IMR-90 (cell line): ENCODE measurements around the gene GALNT14. TPM values are rescaled to one million over a fixed set of nuclear protein-coding genes. Genes with fewer than 3 reads are reported as not detected.

ENCODE experiments used
- ATAC-seq: fragments of 200-7000 bp; cut with Tn5 transposase; 2 replicates; pipeline ENCODE4 v1.9.1; 2020; ENCODE audit warnings: low read depth, mild to moderate bottlenecking, moderate library complexity
- BruUV-seq: library from RNA; stranded (reverse); fragments of 400-500 nt; replicated peaks from 2 replicates; lab custom pipeline; 2021; lab: Mats Ljungman, UMichigan
- CTCF ChIA-PET: fragments of 300-600 bp; formaldehyde crosslinking; extraction: SDS; loops from one replicate; lab custom pipeline; 2021; ENCODE audit warnings: antibody characterized with exemption; lab: Yijun Ruan, JAX
- POLR2A ChIA-PET: fragments of 300-600 bp; sonication (Branson Sonifier 250); formaldehyde crosslinking; loops from one replicate; lab custom pipeline; 2022; ENCODE audit warnings: antibody characterized with exemption; ENCODE audit not compliant: unreplicated experiment; lab: Charles Lee
- DNase-seq: peaks from one replicate; pipeline ENCODE4 v3.0.0; 2013
- H2AFZ ChIP-seq: replicated peaks from 2 replicates; pipeline ENCODE3; 2013; ENCODE audit warnings: low read length, mild to moderate bottlenecking; ENCODE audit not compliant: poor library complexity
- H2AK5ac ChIP-seq: 2 replicates; pipeline ENCODE4 v1.6.1; 2013; ENCODE audit warnings: low read depth, low read length, inconsistent platforms
- H2AK9ac ChIP-seq: replicated peaks from 2 replicates; pipeline ENCODE3; 2013; ENCODE audit warnings: mild to moderate bottlenecking, low read depth, low read length, moderate library complexity; ENCODE audit not compliant: poor library complexity
- H2BK120ac ChIP-seq: 2 replicates; pipeline ENCODE4 v1.6.1; 2013; ENCODE audit warnings: low read depth, low read length, inconsistent platforms
- H2BK15ac ChIP-seq: 3 replicates; pipeline ENCODE4 v1.6.1; 2013; ENCODE audit warnings: low read depth, low read length, inconsistent platforms
- H2BK20ac ChIP-seq: 2 replicates; pipeline ENCODE4 v1.6.1; 2013; ENCODE audit warnings: low read depth, mild to moderate bottlenecking, inconsistent platforms, low read length, moderate library complexity
- H2BK5ac ChIP-seq: 2 replicates; pipeline ENCODE4 v1.6.1; 2013; ENCODE audit warnings: mild to moderate bottlenecking, low read depth, low read length, inconsistent platforms; ENCODE audit not compliant: poor library complexity, severe bottlenecking
- H3K14ac ChIP-seq: replicated peaks from 2 replicates; pipeline ENCODE4 v1.6.1; 2013; ENCODE audit warnings: low read depth, low read length, inconsistent platforms
- H3K18ac ChIP-seq: 2 replicates; pipeline ENCODE4 v1.6.1; 2013; ENCODE audit warnings: low read depth, low read length, control low read depth
- H3K23ac ChIP-seq: 2 replicates; pipeline ENCODE4 v1.6.1; 2013; ENCODE audit warnings: low read depth, low read length, inconsistent platforms
- H3K27ac ChIP-seq: 2 replicates; pipeline ENCODE4 v1.5.1; 2013; ENCODE audit warnings: mild to moderate bottlenecking, control low read depth, low read length; ENCODE audit not compliant: insufficient read depth
- H3K27me3 ChIP-seq: 2 replicates; pipeline ENCODE4 v1.6.1; 2013; ENCODE audit warnings: low read length; ENCODE audit not compliant: control insufficient read depth, insufficient read depth
- H3K36me3 ChIP-seq: 2 replicates; pipeline ENCODE4 v1.6.1; 2013; ENCODE audit warnings: low read length, mixed read lengths; ENCODE audit not compliant: control insufficient read depth, insufficient read depth
- H3K4ac ChIP-seq: 2 replicates; pipeline ENCODE4 v1.6.1; 2013; ENCODE audit warnings: low read depth, low read length, inconsistent platforms
- H3K4me1 ChIP-seq: 2 replicates; pipeline ENCODE4 v1.6.1; 2013; ENCODE audit warnings: low read length, mixed read lengths; ENCODE audit not compliant: control insufficient read depth, insufficient read depth
- H3K4me2 ChIP-seq: 2 replicates; pipeline ENCODE4 v1.6.1; 2013; ENCODE audit warnings: low read depth, mild to moderate bottlenecking, control low read depth, low read length, moderate library complexity
- H3K4me3 ChIP-seq: 2 replicates; pipeline ENCODE4 v1.5.1; 2013; ENCODE audit warnings: low read depth, mild to moderate bottlenecking, control low read depth, low read length, moderate library complexity; ENCODE audit not compliant: insufficient read depth
- H3K56ac ChIP-seq: 2 replicates; pipeline ENCODE4 v1.6.1; 2013; ENCODE audit warnings: low read length, inconsistent platforms; ENCODE audit not compliant: insufficient read depth; ENCODE audit errors: extremely low read depth
- H3K79me1 ChIP-seq, 2 experiments: 2 replicates each; pipeline ENCODE4 v1.6.1; 2013; ENCODE audit warnings: low read length in 2 of 2, inconsistent platforms in 1 of 2, low read depth in 1 of 2
- H3K9ac ChIP-seq: 2 replicates; pipeline ENCODE4 v1.6.1; 2013; ENCODE audit warnings: low read depth, low read length, control low read depth
- H3K9me1 ChIP-seq: 2 replicates; pipeline ENCODE4 v1.6.1; 2013; ENCODE audit warnings: low read length, inconsistent platforms; ENCODE audit not compliant: insufficient read depth
- H3K9me3 ChIP-seq: 2 replicates; pipeline ENCODE4 v1.6.1; 2013; ENCODE audit warnings: low read length; ENCODE audit not compliant: control insufficient read depth, insufficient read depth
- H4K20me1 ChIP-seq: 2 replicates; pipeline ENCODE4 v1.6.1; 2013; ENCODE audit warnings: low read length, inconsistent platforms; ENCODE audit not compliant: insufficient read depth
- H4K5ac ChIP-seq: 2 replicates; pipeline ENCODE4 v1.6.1; 2013; ENCODE audit warnings: mild to moderate bottlenecking, low read depth, low read length, control low read depth
- H4K8ac ChIP-seq, 2 experiments: 2 replicates each; pipeline ENCODE4 v1.6.1; 2013; ENCODE audit warnings: low read depth in 2 of 2, low read length in 2 of 2, control low read depth in 1 of 2, inconsistent platforms in 1 of 2
- H4K91ac ChIP-seq: 2 replicates; pipeline ENCODE4 v1.6.1; 2013; ENCODE audit warnings: low read depth, low read length, inconsistent platforms; ENCODE audit not compliant: insufficient read depth
- BHLHE40 ChIP-seq: fragments of 150-350 bp; IDR thresholded peaks from 2 replicates; pipeline ENCODE4 v1.6.1; 2016; ENCODE audit warnings: mild to moderate bottlenecking, low read depth, low read length
- CHD1 ChIP-seq: IDR thresholded peaks from 2 replicates; pipeline ENCODE4 v1.6.1; 2012; ENCODE audit warnings: low read depth, low read length, improper control_type of control experiment
- FOS ChIP-seq: fragments of 150-350 bp; IDR thresholded peaks from 2 replicates; pipeline ENCODE4 v1.6.1; 2016; ENCODE audit warnings: low read depth, low read length
- MAFK ChIP-seq: IDR thresholded peaks from 2 replicates; pipeline ENCODE4 v1.6.1; 2012; ENCODE audit warnings: low read depth, low read length, improper control_type of control experiment
- POLR2A ChIP-seq: IDR thresholded peaks from 2 replicates; pipeline ENCODE4 v1.6.1; 2012; ENCODE audit warnings: mild to moderate bottlenecking, low read depth, low read length
- RCOR1 ChIP-seq: IDR thresholded peaks from 2 replicates; pipeline ENCODE4 v1.6.1; 2012; ENCODE audit warnings: mild to moderate bottlenecking, low read length, improper control_type of control experiment; ENCODE audit not compliant: insufficient replicate concordance
- RFX5 ChIP-seq: IDR thresholded peaks from 2 replicates; pipeline ENCODE4 v1.8.0; 2012; ENCODE audit warnings: low read depth, mild to moderate bottlenecking, low read length, moderate library complexity
- USF2 ChIP-seq: fragments of 150-350 bp; IDR thresholded peaks from 2 replicates; pipeline ENCODE4 v1.6.1; 2017; ENCODE audit warnings: mild to moderate bottlenecking, antibody characterized with exemption, low read length, low read depth
- WGBS, 2 experiments: methylation state at CpG; one replicate each; pipeline versions ENCODE4 v1.1.5 to v1.1.7; 2013; ENCODE audit warnings: missing lambda C conversion rate in 2 of 2; ENCODE audit not compliant: insufficient read length in 1 of 2; ENCODE audit errors: extremely low coverage in 2 of 2; 5-methylcytosine and 5-hydroxymethylcytosine counted together
- dilution Hi-C: fragments of 300-500 bp; cut with HindIII; formaldehyde crosslinking; loops from one replicate; pipeline ENCODE4 v1.14.3; 2018; ENCODE audit warnings: low sequenced_read_pairs; ENCODE audit not compliant: unreplicated experiment
- in situ Hi-C: fragments of 300-500 bp; cut with MboI; formaldehyde crosslinking; loops from 3 replicates; pipeline ENCODE4 v1.14.3; 2019; ENCODE audit warnings: low sequenced_read_pairs, inconsistent platforms, mixed read lengths
- intact Hi-C: fragments of 100-400 bp; cut with micrococcal nuclease; formaldehyde crosslinking; loops from 2 replicates; pipeline ENCODE4 v1.10.0; 2022
- polyA plus RNA-seq, 3 experiments: library from polyadenylated mRNA; depleted of rRNA; stranded (reverse); fragments of >200 nt; gene quantifications; 2 replicates each; pipeline ENCODE4 v1.2.3, GENCODE V29; 2012; ENCODE audit warnings: low replicate concordance in 1 of 3
- total RNA-seq: library from RNA; depleted of rRNA; stranded (reverse); fragments of >200 nt; gene quantifications from 2 replicates; pipeline ENCODE4 v1.2.3, GENCODE V29; 2012

The GALNT14 gene
- total and polyA plus RNA-seq, 2 of the 4 experiments (the other 2 are of a cell fraction) = 0.15 to 0.18 TPM

- H3K4me3 ChIP-seq = no peak overlapping the region
- no TSS peak for BruUV-seq
- H3K9me3 ChIP-seq = no peaks in the 10 kb centered on the region
- no peak overlapping the region for H3K4me2 ChIP-seq
- H4K5ac ChIP-seq = no peak overlapping the region
- ATAC-seq (no peak), DNase-seq (no peak)
- H3K56ac ChIP-seq = no peak overlapping the region
- H2AFZ ChIP-seq = no peak overlapping the region
- H4K91ac ChIP-seq = no peak overlapping the region
- no peaks in the 10 kb centered on the region for H3K4me1 ChIP-seq
- H3K4ac ChIP-seq = no peak overlapping the region
- H3K18ac ChIP-seq = no peak overlapping the region
- in situ Hi-C loops = no loop called here
- H4K20me1 ChIP-seq = no peaks in the 10 kb centered on the region
- no peak overlapping the region for H2BK5ac ChIP-seq
- H3K23ac ChIP-seq = no peak overlapping the region
- CTCF ChIA-PET = interaction anchor here (1.7 kb wide), 1 partner anchor 368 kb away, joined by 4 read pairs; no protein-coding TSS in a partner anchor
- H2AK9ac ChIP-seq = peak overlapping the region; percentile 26
- H3K36me3 ChIP-seq = no peaks in the 10 kb centered on the region
- H3K27me3 ChIP-seq = no peaks in the 10 kb centered on the region; the same call in none of the 2 replicates
- no peak overlapping the region for H3K27ac ChIP-seq
- intact Hi-C loops = no loop called here
- no peak overlapping the region for H3K9ac ChIP-seq
- H3K79me1 ChIP-seq = no peaks in the 10 kb centered on the region
- no peak overlapping the region for H2BK120ac ChIP-seq
- POLR2A ChIA-PET = no interaction called here
- WGBS, 2 experiments = 17% methylated on average over 1 of the region's 10 CpGs; no CpG with 5 or more reads in 1 of the 2 experiments
- TF ChIP-seq MAFK = no peak
- no peak for TF ChIP-seq BHLHE40
- no peak for TF ChIP-seq FOS
- no peak for TF ChIP-seq CHD1
- TF ChIP-seq RCOR1 = no peak
- TF ChIP-seq RFX5 = no peak
- no peak for TF ChIP-seq POLR2A
- no peak for TF ChIP-seq USF2
- dilution Hi-C loops = no loop called here
- no peak overlapping the region for H2BK15ac ChIP-seq
- no peaks in the 10 kb centered on the region; the same call in 1 of the 2 replicates for H3K9me1 ChIP-seq
- no peak overlapping the region for H4K8ac ChIP-seq
- no peak overlapping the region for H3K14ac ChIP-seq
- H2BK20ac ChIP-seq = no peak overlapping the region
- H2AK5ac ChIP-seq = no peak overlapping the region
Observed at GRCh38 chr2:30965022-30965531, 173.2 kb downstream of the GALNT14 start.
